ENCODE results near the gene RXRA. TPM values are rescaled to one million over a fixed set of nuclear protein-coding genes. Genes with fewer than 3 reads are reported as not detected.

Gene RXRA
- polyA plus RNA-seq, 1 donor from 2014 or later, result 2.7 TPM

DNA sequence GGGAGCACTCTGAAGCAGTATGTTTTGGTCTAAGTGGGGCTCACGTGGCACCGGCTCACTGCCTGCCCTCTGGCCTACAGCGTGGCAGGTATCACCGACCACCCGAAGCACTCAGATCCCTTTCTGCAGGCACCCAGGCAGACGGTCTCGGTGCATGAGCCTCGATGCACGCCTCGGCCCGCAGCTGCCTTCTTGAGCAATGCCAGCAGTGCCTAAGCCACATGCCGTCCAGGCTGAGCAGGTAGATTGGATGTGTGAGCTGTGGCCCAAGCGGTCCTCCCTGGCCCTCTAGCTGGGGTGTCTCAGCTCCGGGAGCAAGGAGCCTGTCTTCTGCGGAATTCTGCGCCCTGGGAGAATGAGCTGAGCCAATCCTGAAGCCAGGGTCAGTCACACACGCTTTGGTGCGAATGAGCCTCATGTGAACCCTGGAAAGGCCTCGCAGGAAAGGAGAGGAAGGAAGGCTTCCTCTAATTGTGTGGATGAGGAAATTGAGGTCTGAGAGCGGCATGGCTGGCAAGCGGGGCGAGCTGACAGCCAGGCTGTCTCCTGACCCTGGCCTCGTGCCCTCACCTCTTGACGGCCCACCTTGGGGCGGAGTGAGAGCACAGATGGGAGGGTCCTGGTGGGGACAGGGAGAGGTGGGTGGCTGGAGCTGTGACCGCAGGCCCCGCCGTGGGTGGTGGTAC lies 14.4 kb downstream of the RXRA start:
- TF ChIP-seq TAF1 (IDR thresholded peaks at IDR 0.05; ENCODE audit: low read depth) (no peak), POLR2AphosphoS5 (IDR thresholded peaks at IDR 0.05) (no peak), MXI1 (conservative IDR thresholded peaks at IDR 0.05; ENCODE audit: poor library complexity, severe bottlenecking) (no peak), EZH2 (IDR thresholded peaks at IDR 0.05; ENCODE audit: borderline replicate concordance, insufficient read depth, low read length, poor library complexity, severe bottlenecking) (no peak), EP300 (conservative IDR thresholded peaks at IDR 0.05; ENCODE audit: poor library complexity, severe bottlenecking) (no peak), RAD21 (conservative IDR thresholded peaks at IDR 0.05) (no peak), SMC3 (conservative IDR thresholded peaks at IDR 0.05; ENCODE audit: poor library complexity) (no peak), REST (IDR thresholded peaks at IDR 0.05; ENCODE audit: borderline replicate concordance) (no peak)
- TF ChIP-seq, protein P1, sequence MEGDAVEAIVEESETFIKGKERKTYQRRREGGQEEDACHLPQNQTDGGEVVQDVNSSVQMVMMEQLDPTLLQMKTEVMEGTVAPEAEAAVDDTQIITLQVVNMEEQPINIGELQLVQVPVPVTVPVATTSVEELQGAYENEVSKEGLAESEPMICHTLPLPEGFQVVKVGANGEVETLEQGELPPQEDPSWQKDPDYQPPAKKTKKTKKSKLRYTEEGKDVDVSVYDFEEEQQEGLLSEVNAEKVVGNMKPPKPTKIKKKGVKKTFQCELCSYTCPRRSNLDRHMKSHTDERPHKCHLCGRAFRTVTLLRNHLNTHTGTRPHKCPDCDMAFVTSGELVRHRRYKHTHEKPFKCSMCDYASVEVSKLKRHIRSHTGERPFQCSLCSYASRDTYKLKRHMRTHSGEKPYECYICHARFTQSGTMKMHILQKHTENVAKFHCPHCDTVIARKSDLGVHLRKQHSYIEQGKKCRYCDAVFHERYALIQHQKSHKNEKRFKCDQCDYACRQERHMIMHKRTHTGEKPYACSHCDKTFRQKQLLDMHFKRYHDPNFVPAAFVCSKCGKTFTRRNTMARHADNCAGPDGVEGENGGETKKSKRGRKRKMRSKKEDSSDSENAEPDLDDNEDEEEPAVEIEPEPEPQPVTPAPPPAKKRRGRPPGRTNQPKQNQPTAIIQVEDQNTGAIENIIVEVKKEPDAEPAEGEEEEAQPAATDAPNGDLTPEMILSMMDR (IDR thresholded peaks at IDR 0.05; ENCODE audit: poor library complexity, severe bottlenecking), result no peak
- Histone ChIP-seq H3K9me3 (ENCODE audit: low read length) (no peaks in the 10 kb centered on the region), H3K9me2 (ENCODE audit: insufficient read depth, low read length) (no peaks in the 10 kb centered on the region), H3F3A (ENCODE audit: insufficient read depth, low read length, poor library complexity, severe bottlenecking) (no peaks in the 10 kb centered on the region), H3K4me3 (ENCODE audit: low read length) (no peak overlapping the region), H2AFZ (ENCODE audit: low read depth, low read length) (no peak overlapping the region), H3K9ac (ENCODE audit: low read length) (no peak overlapping the region), H3K27ac (ENCODE audit: low read length) (no peak overlapping the region), H3K36me3 (ENCODE audit: insufficient read depth, low read length) (no peaks in the 10 kb centered on the region), H3K4me2 (ENCODE audit: low read length) (no peak overlapping the region), H4K20me1 (ENCODE audit: insufficient read depth) (no peaks in the 10 kb centered on the region), H3K79me2 (replicated peaks; ENCODE audit: insufficient read depth, low read length) (no peaks in the 10 kb centered on the region), H3K27me3 (ENCODE audit: insufficient read depth, low read depth, low read length) (no peaks in the 10 kb centered on the region)

DNA sequence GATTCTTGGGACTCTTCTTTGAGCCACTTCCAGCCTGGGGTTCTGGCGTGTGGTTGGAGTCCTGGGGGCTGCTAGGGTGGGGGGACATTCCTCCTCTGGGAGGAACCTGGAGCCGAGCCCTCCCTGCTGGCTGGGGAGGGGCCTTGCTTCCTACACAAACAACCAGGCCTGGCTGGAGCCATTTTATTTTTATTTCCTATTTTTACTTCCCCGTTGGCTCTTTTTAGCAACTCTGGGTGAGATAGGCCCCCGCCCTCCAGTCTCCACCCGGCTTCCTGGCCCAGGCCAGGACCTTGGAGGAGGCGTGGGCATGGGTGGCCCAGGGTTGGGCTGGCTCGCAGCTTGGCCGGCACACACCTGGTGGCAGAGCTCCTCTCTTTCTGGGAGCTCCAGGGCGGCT lies 15.1 kb downstream of the RXRA start:
- H4K20me1 ChIP-seq (ENCODE audit: insufficient read depth), result no peaks in the 10 kb centered on the region
- H3K9ac ChIP-seq (ENCODE audit: low read length), result no peak overlapping the region
- no peaks in the 10 kb centered on the region for H3K36me3 ChIP-seq (ENCODE audit: insufficient read depth, low read length)
- H3F3A ChIP-seq (ENCODE audit: insufficient read depth, low read length, poor library complexity, severe bottlenecking), result no peaks in the 10 kb centered on the region
- H3K4me3 ChIP-seq (ENCODE audit: low read length), result no peak overlapping the region
- H2AFZ ChIP-seq (ENCODE audit: low read depth, low read length), result no peak overlapping the region
- H3K27me3 ChIP-seq (ENCODE audit: insufficient read depth, low read depth, low read length), result no peaks in the 10 kb centered on the region
- no peaks in the 10 kb centered on the region for H3K9me3 ChIP-seq (ENCODE audit: low read length)
- no peaks in the 10 kb centered on the region for H3K9me2 ChIP-seq (ENCODE audit: insufficient read depth, low read length)
- no peak overlapping the region for H3K4me2 ChIP-seq (ENCODE audit: low read length)
- TF ChIP-seq POLR2AphosphoS5 (IDR thresholded peaks at IDR 0.05), result no peak
- peaks cover under 1% of the 10 kb centered on the region for H3K79me2 ChIP-seq (replicated peaks; ENCODE audit: insufficient read depth, low read length)
- no peak overlapping the region for H3K27ac ChIP-seq (ENCODE audit: low read length)
